ENCODE results near the gene KCTD21.

The KCTD21 gene

GRCh38 chr11:78209478-78209877 lies 21.1 kb upstream of the KCTD21 start:
- no peak overlapping the region for H3K9ac ChIP-seq (ENCODE audit: low read depth, low read length, poor library complexity, severe bottlenecking)
- no peaks in the 10 kb centered on the region for H4K20me1 ChIP-seq (ENCODE audit: insufficient read depth, low read length, poor library complexity, severe bottlenecking)
- H3K9me2 ChIP-seq (replicated peaks; ENCODE audit: low read depth, low read length) = no peaks in the 10 kb centered on the region
- peaks cover 14% of the 10 kb centered on the region; the same call in 1 of the 2 replicates for H3K36me3 ChIP-seq (ENCODE audit: insufficient read depth, low read length)
- H3F3A ChIP-seq (ENCODE audit: low read depth) = no peaks in the 10 kb centered on the region
- no peak for TF ChIP-seq EZH2phosphoT487 (IDR thresholded peaks at IDR 0.05; ENCODE audit: borderline replicate concordance)
- no peak for TF ChIP-seq CTCF (conservative IDR thresholded peaks at IDR 0.05; ENCODE audit: low read length)
- no peak overlapping the region for H3K4me2 ChIP-seq (ENCODE audit: low read depth, low read length, poor library complexity, severe bottlenecking)
- no peaks in the 10 kb centered on the region for H3K4me1 ChIP-seq (ENCODE audit: insufficient read depth, low read length, poor library complexity, severe bottlenecking)
- H3K79me2 ChIP-seq (ENCODE audit: insufficient read depth, low read length) = no peaks in the 10 kb centered on the region
- no peak overlapping the region for H2AFZ ChIP-seq (ENCODE audit: low read length)
- no peak overlapping the region for H3K4me3 ChIP-seq (ENCODE audit: low read length, poor library complexity, severe bottlenecking)
- H3K9me3 ChIP-seq (ENCODE audit: insufficient read depth, low read depth, low read length) = no peaks in the 10 kb centered on the region
- no peaks in the 10 kb centered on the region for H3K27me3 ChIP-seq (ENCODE audit: insufficient read depth, low read length, poor library complexity, severe bottlenecking)

- Histone ChIP-seq H3K79me2 (ENCODE audit: insufficient read depth, low read length) (no peaks in the 10 kb centered on the region), H3K4me1 (ENCODE audit: insufficient read depth, low read length, poor library complexity, severe bottlenecking) (no peaks in the 10 kb centered on the region), H3K9me2 (replicated peaks; ENCODE audit: low read depth, low read length) (no peaks in the 10 kb centered on the region), H3K4me2 (ENCODE audit: low read depth, low read length, poor library complexity, severe bottlenecking) (no peak overlapping the region), H3K36me3 (ENCODE audit: insufficient read depth, low read length) (peaks cover 14% of the 10 kb centered on the region; the same call in 1 of the 2 replicates), H3K4me3 (ENCODE audit: low read length, poor library complexity, severe bottlenecking) (no peak overlapping the region), H3K27me3 (ENCODE audit: insufficient read depth, low read length, poor library complexity, severe bottlenecking) (no peaks in the 10 kb centered on the region), H3K9ac (ENCODE audit: low read depth, low read length, poor library complexity, severe bottlenecking) (no peak overlapping the region), H2AFZ (ENCODE audit: low read length) (no peak overlapping the region), H3F3A (ENCODE audit: low read depth) (no peaks in the 10 kb centered on the region), H4K20me1 (ENCODE audit: insufficient read depth, low read length, poor library complexity, severe bottlenecking) (no peaks in the 10 kb centered on the region), H3K9me3 (ENCODE audit: insufficient read depth, low read depth, low read length) (no peaks in the 10 kb centered on the region)
- TF ChIP-seq EZH2phosphoT487 (IDR thresholded peaks at IDR 0.05; ENCODE audit: borderline replicate concordance) = no peak
- TF ChIP-seq CTCF (conservative IDR thresholded peaks at IDR 0.05; ENCODE audit: low read length) = no peak
These were observed 20.1 kb upstream of the KCTD21 start for GRCh38 chr11:78208257-78209165.

GRCh38 chr11:78207532-78208256 lies 19.3 kb upstream of the KCTD21 start:
- Histone ChIP-seq H3K9me3 (ENCODE audit: insufficient read depth, low read depth, low read length) (no peaks in the 10 kb centered on the region), H3F3A (ENCODE audit: low read depth) (no peaks in the 10 kb centered on the region), H3K27me3 (ENCODE audit: insufficient read depth, low read length, poor library complexity, severe bottlenecking) (no peaks in the 10 kb centered on the region), H3K79me2 (ENCODE audit: insufficient read depth, low read length) (no peaks in the 10 kb centered on the region), H3K36me3 (ENCODE audit: insufficient read depth, low read length) (peaks cover 14% of the 10 kb centered on the region; the same call in 1 of the 2 replicates), H3K4me3 (ENCODE audit: low read length, poor library complexity, severe bottlenecking) (no peak overlapping the region), H3K9ac (ENCODE audit: low read depth, low read length, poor library complexity, severe bottlenecking) (no peak overlapping the region), H4K20me1 (ENCODE audit: insufficient read depth, low read length, poor library complexity, severe bottlenecking) (no peaks in the 10 kb centered on the region), H3K9me2 (replicated peaks; ENCODE audit: low read depth, low read length) (no peaks in the 10 kb centered on the region), H3K4me1 (ENCODE audit: insufficient read depth, low read length, poor library complexity, severe bottlenecking) (peaks cover 7% of the 10 kb centered on the region), H2AFZ (ENCODE audit: low read length) (no peak overlapping the region), H3K4me2 (ENCODE audit: low read depth, low read length, poor library complexity, severe bottlenecking) (no peak overlapping the region)
- no peak for TF ChIP-seq EZH2phosphoT487 (IDR thresholded peaks at IDR 0.05; ENCODE audit: borderline replicate concordance)
- no peak for TF ChIP-seq CTCF (conservative IDR thresholded peaks at IDR 0.05; ENCODE audit: low read length)

Measured in Loucy (cell line).